OCI-LY7 (cell line): Measurements from ENCODE around the gene TMEM139. TPM values are rescaled to one million over a fixed set of nuclear protein-coding genes. Genes with fewer than 3 reads are reported as not detected.

Source experiments
- BruUV-seq: library from RNA; stranded (reverse); fragments of 400-500 nt; replicated peaks from 2 replicates; lab custom pipeline; 2021; lab: Mats Ljungman, UMichigan
- CTCF ChIA-PET: fragments of 300-600 bp; sonication (Branson Sonifier 250); formaldehyde crosslinking; loops from one replicate; lab custom pipeline; 2022; ENCODE audit warnings: antibody characterized with exemption; ENCODE audit not compliant: unreplicated experiment; lab: Charles Lee
- POLR2A ChIA-PET: fragments of 300-600 bp; sonication (Branson Sonifier 250); formaldehyde crosslinking; loops from one replicate; lab custom pipeline; 2022; ENCODE audit warnings: antibody characterized with exemption; lab: Charles Lee
- DNase-seq: peaks from one replicate; pipeline ENCODE4 v3.0.0-alpha.2; 2015; ENCODE audit warnings: low spot score
- H2AFZ ChIP-seq: fragments of 200-600 bp; sonication (generic), shearing (Covaris generic); 2 replicates; pipeline ENCODE4 v1.6.1; 2014; ENCODE audit warnings: mild to moderate bottlenecking, antibody characterized with exemption, low read length, moderate library complexity
- H3K27ac ChIP-seq: fragments of 200-600 bp; sonication (generic); 2 replicates; pipeline ENCODE4 v1.5.1; 2014; ENCODE audit warnings: mixed run types, low read depth, mild to moderate bottlenecking, moderate library complexity, low read length, inconsistent platforms; ENCODE audit not compliant: poor library complexity, severe bottlenecking
- H3K36me3 ChIP-seq: fragments of 200-600 bp; sonication (generic); 2 replicates; pipeline ENCODE4 v1.6.1; 2014; ENCODE audit warnings: mild to moderate bottlenecking, antibody characterized with exemption, low read length, moderate library complexity, mixed read lengths; ENCODE audit not compliant: insufficient read depth
- H3K4me1 ChIP-seq: fragments of 200-600 bp; sonication (generic); 2 replicates; pipeline ENCODE4 v1.5.1; 2014; ENCODE audit warnings: mild to moderate bottlenecking, low read length; ENCODE audit not compliant: insufficient read depth, poor library complexity, severe bottlenecking
- H3K4me2 ChIP-seq: fragments of 200-600 bp; sonication (generic); 2 replicates; pipeline ENCODE4 v1.6.1; 2014; ENCODE audit warnings: mild to moderate bottlenecking, low read length
- H3K4me3 ChIP-seq: fragments of 200-600 bp; sonication (generic); 2 replicates; pipeline ENCODE4 v1.5.1; 2014; ENCODE audit warnings: mild to moderate bottlenecking, low read depth, low read length; ENCODE audit not compliant: poor library complexity, severe bottlenecking
- H3K79me2 ChIP-seq: fragments of 200-600 bp; sonication (generic); 2 replicates; pipeline ENCODE4 v1.6.1; 2016; ENCODE audit warnings: low read depth, mild to moderate bottlenecking, low read length, moderate library complexity, mixed read lengths; ENCODE audit not compliant: insufficient read depth
- H3K9me2 ChIP-seq: fragments of 200-600 bp; sonication (generic); 2 replicates; pipeline ENCODE4 v1.6.1; 2016; ENCODE audit warnings: mild to moderate bottlenecking, low read length, mixed read lengths; ENCODE audit not compliant: insufficient read depth
- H3K9me3 ChIP-seq: fragments of 200-600 bp; sonication (generic); 2 replicates; pipeline ENCODE4 v1.6.1; 2014; ENCODE audit warnings: mild to moderate bottlenecking, mixed run types, low read length, mixed read lengths
- H4K20me1 ChIP-seq: fragments of 200-600 bp; sonication (generic); 2 replicates; pipeline ENCODE4 v1.6.1; 2014; ENCODE audit warnings: mild to moderate bottlenecking, antibody characterized with exemption, low read length, moderate library complexity, mixed read lengths; ENCODE audit not compliant: insufficient read depth
- EZH2phosphoT487 ChIP-seq: fragments of 200-600 bp; sonication (generic); IDR thresholded peaks from 2 replicates; pipeline ENCODE4 v1.6.1; 2018; ENCODE audit warnings: low read depth, borderline replicate concordance, mild to moderate bottlenecking, mixed run types, antibody characterized with exemption, low read length, moderate library complexity, mixed read lengths
- intact Hi-C: fragments of 100-400 bp; cut with micrococcal nuclease; formaldehyde crosslinking; loops from one replicate; pipeline ENCODE4 v1.10.0; 2022; ENCODE audit not compliant: unreplicated experiment
- total RNA-seq, 2 experiments: library from RNA; depleted of rRNA in 1 of 2; stranded (reverse); fragments of >200 nt in 1 of 2; shearing (Covaris generic) in 1 of 2; gene quantifications; 2 replicates each; pipeline ENCODE4 v1.2.3, GENCODE V29; 2014 to 2022
- TF ChIP-seq, protein P1 (sequence below): fragments of 200-600 bp; sonication (generic); conservative IDR thresholded peaks from 2 replicates; pipeline ENCODE4 v1.5.1; 2014; ENCODE audit warnings: mild to moderate bottlenecking, antibody characterized with exemption, low read length, moderate library complexity, mixed read lengths

Gene TMEM139
- total RNA-seq, 2 experiments from 2014 or later = 0.46 TPM; not detected in 1

- DNase-seq = no peak
- Histone ChIP-seq H3K4me2 (no peak overlapping the region), H2AFZ (no peak overlapping the region), H3K4me1 (no peaks in the 10 kb centered on the region), H3K79me2 (no peaks in the 10 kb centered on the region), H4K20me1 (0 out of 2 replicates have a peak, but pooled peaks cover 7% of the 10 kb centered on the region), H3K27ac (no peak overlapping the region), H3K4me3 (no peak overlapping the region), H3K36me3 (peaks cover 98% of the 10 kb centered on the region), H3K9me2 (no peaks in the 10 kb centered on the region), H3K9me3 (no peaks in the 10 kb centered on the region)
- POLR2A ChIA-PET = no interaction called here
- intact Hi-C loops = loop anchor here (1.0 kb wide), 1 partner anchor 65 kb away; no protein-coding TSS in a partner anchor
- no TSS peak for BruUV-seq
- TF ChIP-seq, protein P1, sequence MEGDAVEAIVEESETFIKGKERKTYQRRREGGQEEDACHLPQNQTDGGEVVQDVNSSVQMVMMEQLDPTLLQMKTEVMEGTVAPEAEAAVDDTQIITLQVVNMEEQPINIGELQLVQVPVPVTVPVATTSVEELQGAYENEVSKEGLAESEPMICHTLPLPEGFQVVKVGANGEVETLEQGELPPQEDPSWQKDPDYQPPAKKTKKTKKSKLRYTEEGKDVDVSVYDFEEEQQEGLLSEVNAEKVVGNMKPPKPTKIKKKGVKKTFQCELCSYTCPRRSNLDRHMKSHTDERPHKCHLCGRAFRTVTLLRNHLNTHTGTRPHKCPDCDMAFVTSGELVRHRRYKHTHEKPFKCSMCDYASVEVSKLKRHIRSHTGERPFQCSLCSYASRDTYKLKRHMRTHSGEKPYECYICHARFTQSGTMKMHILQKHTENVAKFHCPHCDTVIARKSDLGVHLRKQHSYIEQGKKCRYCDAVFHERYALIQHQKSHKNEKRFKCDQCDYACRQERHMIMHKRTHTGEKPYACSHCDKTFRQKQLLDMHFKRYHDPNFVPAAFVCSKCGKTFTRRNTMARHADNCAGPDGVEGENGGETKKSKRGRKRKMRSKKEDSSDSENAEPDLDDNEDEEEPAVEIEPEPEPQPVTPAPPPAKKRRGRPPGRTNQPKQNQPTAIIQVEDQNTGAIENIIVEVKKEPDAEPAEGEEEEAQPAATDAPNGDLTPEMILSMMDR = no peak
- TF ChIP-seq EZH2phosphoT487 = no peak
- CTCF ChIA-PET = interaction anchor here (1.2 kb wide), 1 partner anchor 65 kb away, joined by 4 read pairs; no protein-coding TSS in a partner anchor
These were observed 20.2 kb downstream of the TMEM139 start for GRCh38 chr7:143304938-143305337.

- H3K9me2 ChIP-seq = no peaks in the 10 kb centered on the region
- no peak overlapping the region for H3K4me2 ChIP-seq
- DNase-seq = peak; percentile 47
- no peak overlapping the region for H3K4me3 ChIP-seq
- no peaks in the 10 kb centered on the region for H3K4me1 ChIP-seq
- H3K9me3 ChIP-seq = no peaks in the 10 kb centered on the region
- H4K20me1 ChIP-seq = 0 out of 2 replicates have a peak, but pooled peaks cover 7% of the 10 kb centered on the region
- H2AFZ ChIP-seq = no peak overlapping the region
- intact Hi-C loops = loop anchor here (1.0 kb wide), 1 partner anchor 65 kb away; no protein-coding TSS in a partner anchor
- H3K27ac ChIP-seq = no peak overlapping the region
- CTCF ChIA-PET = interaction anchor here (1.2 kb wide), 1 partner anchor 65 kb away, joined by 4 read pairs; no protein-coding TSS in a partner anchor
- no TSS peak for BruUV-seq
- TF ChIP-seq, protein P1 = peak; percentile 86
- TF ChIP-seq EZH2phosphoT487 = no peak
- H3K79me2 ChIP-seq = no peaks in the 10 kb centered on the region
- POLR2A ChIA-PET = no interaction called here
- peaks cover 93% of the 10 kb centered on the region for H3K36me3 ChIP-seq
These were observed 20.8 kb downstream of the TMEM139 start for GRCh38 chr7:143305423-143306070.

DNA sequence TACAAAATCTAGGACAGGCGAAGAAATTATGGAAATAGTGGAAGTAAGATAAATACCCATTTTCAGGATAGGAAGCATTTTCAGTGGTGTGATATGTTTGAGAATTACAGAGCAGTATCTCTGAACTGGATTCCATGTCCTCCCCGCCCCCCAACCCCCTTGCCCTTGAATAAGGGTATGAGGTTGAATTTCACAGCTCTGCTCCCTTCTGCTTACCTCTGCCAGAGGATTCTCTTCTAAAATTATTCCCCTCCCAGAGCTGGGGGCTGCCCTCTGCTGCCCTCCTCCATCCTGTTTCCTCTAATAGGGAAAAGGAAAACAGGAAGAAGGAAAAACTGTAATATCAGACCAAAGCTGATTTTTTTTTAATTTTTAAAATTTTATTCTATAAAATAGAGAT, 23.9 kb downstream of the TMEM139 start:
- no TSS peak for BruUV-seq
- Histone ChIP-seq H3K9me2 (no peaks in the 10 kb centered on the region), H3K9me3 (no peaks in the 10 kb centered on the region), H3K27ac (no peak overlapping the region), H3K79me2 (no peaks in the 10 kb centered on the region), H4K20me1 (0 out of 2 replicates have a peak, but pooled peaks cover 7% of the 10 kb centered on the region), H3K36me3 (peaks cover 64% of the 10 kb centered on the region), H3K4me1 (no peaks in the 10 kb centered on the region), H3K4me3 (no peak overlapping the region), H2AFZ (no peak overlapping the region), H3K4me2 (no peak overlapping the region)
- no peak for TF ChIP-seq EZH2phosphoT487
- TF ChIP-seq, protein P1 = no peak
- DNase-seq = no peak
- POLR2A ChIA-PET = interaction anchor here (0.6 to 1.9 kb wide), 6 partner anchors 9 to 66 kb away, joined by 3 to 15 read pairs (median 5); partner anchors contain the start of gene CASP2
- intact Hi-C loops = no loop called here
- CTCF ChIA-PET = no interaction called here
